Choroid plexus epithelial cell (primary cell): ENCODE measurements around the gene TMEM217.

ENCODE experiments used
- DNase-seq: peaks from one replicate; pipeline ENCODE4 v3.0.0-alpha.2; 2010; ENCODE audit warnings: low read depth
- H3K4me3 ChIP-seq: 2 replicates; pipeline ENCODE4 v1.5.1; 2011; ENCODE audit warnings: low read depth, mild to moderate bottlenecking, control low read depth, low read length, moderate library complexity
- TF ChIP-seq, protein P1 (sequence below): conservative IDR thresholded peaks from 2 replicates; pipeline ENCODE4 v1.5.1; 2011; ENCODE audit warnings: low read depth, mild to moderate bottlenecking, control low read depth, inconsistent platforms, low read length, moderate library complexity

The TMEM217 gene

DNA sequence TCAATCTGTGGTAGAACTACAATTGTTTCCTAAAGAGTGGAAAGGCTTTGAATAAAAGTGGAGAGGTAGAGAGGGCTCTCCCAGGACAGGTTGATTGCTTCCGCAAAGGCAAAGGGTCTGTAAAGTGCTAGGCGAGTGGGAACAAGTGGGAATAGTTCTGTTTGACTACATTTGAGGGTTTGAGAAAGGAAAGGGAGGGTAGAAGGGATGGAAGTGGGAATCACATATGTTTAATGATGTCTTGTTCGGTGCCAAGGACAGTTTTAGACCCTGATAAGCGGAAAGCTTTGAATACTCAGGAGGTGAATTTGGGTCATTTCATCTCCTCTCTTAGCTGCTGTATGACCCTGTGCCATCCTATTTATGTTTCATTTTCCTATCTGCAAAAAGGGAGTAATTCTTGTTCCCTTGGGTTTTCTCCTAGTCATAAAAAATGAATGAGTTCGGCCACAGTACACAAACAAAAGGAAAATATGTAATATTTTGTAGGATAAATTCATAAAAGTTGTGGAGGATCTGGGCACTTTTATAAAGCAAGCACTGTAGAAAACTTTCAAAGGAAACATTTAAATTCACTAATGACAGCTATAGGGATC, 89.7 kb downstream of the TMEM217 start:
- no peak for DNase-seq
- no peak overlapping the region for H3K4me3 ChIP-seq
- TF ChIP-seq, protein P1, sequence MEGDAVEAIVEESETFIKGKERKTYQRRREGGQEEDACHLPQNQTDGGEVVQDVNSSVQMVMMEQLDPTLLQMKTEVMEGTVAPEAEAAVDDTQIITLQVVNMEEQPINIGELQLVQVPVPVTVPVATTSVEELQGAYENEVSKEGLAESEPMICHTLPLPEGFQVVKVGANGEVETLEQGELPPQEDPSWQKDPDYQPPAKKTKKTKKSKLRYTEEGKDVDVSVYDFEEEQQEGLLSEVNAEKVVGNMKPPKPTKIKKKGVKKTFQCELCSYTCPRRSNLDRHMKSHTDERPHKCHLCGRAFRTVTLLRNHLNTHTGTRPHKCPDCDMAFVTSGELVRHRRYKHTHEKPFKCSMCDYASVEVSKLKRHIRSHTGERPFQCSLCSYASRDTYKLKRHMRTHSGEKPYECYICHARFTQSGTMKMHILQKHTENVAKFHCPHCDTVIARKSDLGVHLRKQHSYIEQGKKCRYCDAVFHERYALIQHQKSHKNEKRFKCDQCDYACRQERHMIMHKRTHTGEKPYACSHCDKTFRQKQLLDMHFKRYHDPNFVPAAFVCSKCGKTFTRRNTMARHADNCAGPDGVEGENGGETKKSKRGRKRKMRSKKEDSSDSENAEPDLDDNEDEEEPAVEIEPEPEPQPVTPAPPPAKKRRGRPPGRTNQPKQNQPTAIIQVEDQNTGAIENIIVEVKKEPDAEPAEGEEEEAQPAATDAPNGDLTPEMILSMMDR = no peak

DNA sequence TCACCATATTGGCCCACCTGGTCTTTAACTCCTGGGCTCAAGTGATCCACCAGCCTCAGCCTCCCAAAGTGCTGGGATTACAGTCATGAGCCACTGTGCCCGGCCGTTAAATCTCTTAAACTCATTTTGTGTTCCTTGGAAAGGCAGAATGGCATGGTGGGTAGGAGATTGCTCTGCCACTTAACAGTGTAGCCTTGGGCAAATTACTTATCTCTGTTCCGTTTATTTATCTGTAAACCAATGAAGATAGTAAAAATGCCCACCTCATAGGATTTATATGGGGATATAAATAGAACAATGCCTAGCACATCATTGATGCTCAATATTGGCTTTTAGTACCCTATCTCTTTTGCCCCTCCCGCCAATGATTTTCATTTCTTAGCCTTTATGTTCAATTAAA, 95.2 kb downstream of the TMEM217 start:
- TF ChIP-seq, protein P1 = no peak
- H3K4me3 ChIP-seq = no peak overlapping the region
- DNase-seq = no peak
